Spleen (tissue), 11 donors: ENCODE measurements around the gene SLC24A3. TPM values are rescaled to one million over a fixed set of nuclear protein-coding genes. Genes with fewer than 3 reads are reported as not detected.

ENCODE experiments used
- DNase-seq: peaks from one replicate; pipeline ENCODE4 v3.0.0-alpha.2; 2020
- H3K27ac ChIP-seq, 8 donors: fragments of 200-600 bp; sonication (generic) in 7 of 8; 1 replicate in 4 of 8; 2 replicates in 4 of 8; pipeline versions ENCODE4 v1.5.0 to v1.8.0; 2016 to 2021; ENCODE audit warnings: inconsistent platforms in 4 of 8, mild to moderate bottlenecking in 4 of 8, moderate library complexity in 1 of 8
- H3K27me3 ChIP-seq, 7 donors: fragments of 200-600 bp; sonication (generic) in 6 of 7; replicated peaks in 1 of 7; 1 replicate in 4 of 7; 2 replicates in 3 of 7; pipeline versions ENCODE4 v1.5.0 to v1.8.0; 2016 to 2021; ENCODE audit warnings: inconsistent platforms in 3 of 7, mild to moderate bottlenecking in 1 of 7
- H3K36me3 ChIP-seq, 6 donors: fragments of 200-600 bp; sonication (generic) in 5 of 6; 1 replicate in 4 of 6; 2 replicates in 2 of 6; pipeline versions ENCODE4 v1.5.0 to v1.8.0; 2016 to 2021; ENCODE audit warnings: inconsistent platforms in 2 of 6
- H3K4me1 ChIP-seq, 6 donors: fragments of 200-600 bp; sonication (generic) in 5 of 6; 1 replicate in 3 of 6; 2 replicates in 3 of 6; pipeline versions ENCODE4 v1.5.0 to v1.8.0; 2016 to 2021; ENCODE audit warnings: inconsistent platforms in 3 of 6
- H3K4me3 ChIP-seq, 8 donors: fragments of 200-600 bp; sonication (generic) in 7 of 8; 1 replicate in 4 of 8; 2 replicates in 4 of 8; pipeline versions ENCODE4 v1.5.0 to v1.8.0; 2016 to 2021; ENCODE audit warnings: inconsistent platforms in 4 of 8, mild to moderate bottlenecking in 4 of 8, moderate library complexity in 2 of 8
- H3K9me3 ChIP-seq, 8 donors: fragments of 200-600 bp; sonication (generic) in 7 of 8; 1 replicate in 4 of 8; 2 replicates in 4 of 8; pipeline versions ENCODE4 v1.5.0 to v1.8.0; 2016 to 2021; ENCODE audit warnings: inconsistent platforms in 4 of 8
- CTCF ChIP-seq, 11 experiments: fragments of 200-600 bp in 7 of 11; fragments of 450-650 bp in 4 of 11; sonication (generic) in 4 of 11; IDR thresholded peaks in 8 of 11; conservative IDR thresholded peaks in 3 of 11; 1 replicate in 7 of 11; 2 replicates in 4 of 11; pipeline versions ENCODE4 v1.4.0 to v1.8.0; 2016 to 2021; ENCODE audit warnings: antibody characterized with exemption in 11 of 11, inconsistent platforms in 4 of 11, mild to moderate bottlenecking in 1 of 11
- POLR2A ChIP-seq, 3 donors: fragments of 450-650 bp; IDR thresholded peaks; one replicate each; pipeline ENCODE4 v1.5.1; 2017; ENCODE audit warnings: antibody characterized with exemption in 3 of 3, mild to moderate bottlenecking in 1 of 3
- POLR2AphosphoS5 ChIP-seq, 3 donors: sonication (generic); formaldehyde crosslinking; IDR thresholded peaks; one replicate each; pipeline ENCODE4 v1.5.1; 2017; ENCODE audit warnings: antibody characterized with exemption in 3 of 3
- WGBS, 5 donors: extraction: QIAGEN DNeasy Blood & Tissue Kit in 3 of 5; methylation state at CpG; one replicate each; pipeline versions ENCODE4 v1.1.5 to v1.1.7; 2013 to 2018; 5-methylcytosine and 5-hydroxymethylcytosine counted together
- intact Hi-C: fragments of 100-400 bp; cut with DNase I; formaldehyde crosslinking; loops from one replicate; pipeline ENCODE4 v1.15.0; 2023; ENCODE audit warnings: low total_unique reads
- polyA plus RNA-seq, 3 donors: library from polyadenylated mRNA; stranded (reverse); fragments of 200-250 nt; gene quantifications; one replicate each; pipeline ENCODE4 v1.2.1, GENCODE V29; 2013
- total RNA-seq, 7 donors: library from RNA; depleted of rRNA in 3 of 7; stranded (reverse); fragments of >200 nt in 3 of 7; fragmentation: NEBNext Ultra II Directional in 4 of 7; extraction: Animal tissue kit (Norgen Biotek cat#: 25700) in 4 of 7; gene quantifications; one replicate each; pipeline versions ENCODE4 v1.1.0 to v1.2.1, GENCODE V29; 2016 to 2021
- donor health status: healthy with polysubstance abuse.
- donor health status: DM: no; HTN: no; CAD: no; lungs with moderate emphysema.
- donor health status: DM: no; HTN: no; CAD: no.
- donor health status: Bipolar disorder and iron deficiency.
- donor health status: healthy.
- donor health status: DM: no; HTN: no; CAD: no.
- donor health status: DM: yes; HTN: yes; CAD: no.

Gene SLC24A3
- total and polyA plus RNA-seq, 10 donors: 0.37 to 3.9 (median 2.6) TPM

- Histone ChIP-seq H3K36me3 (no peaks in the 10 kb centered on the region), H3K27ac (no peak overlapping the region), H3K4me1 (no peaks in the 10 kb centered on the region), H3K27me3 (peaks cover 0 to 2% (median 0%) of the 10 kb centered on the region in 7 donors), H3K4me3 (no peak overlapping the region), H3K9me3 (no peaks in the 10 kb centered on the region)
- no peak for DNase-seq
- WGBS, 5 donors: 65 to 84% (median 74%) methylated on average over 2 of the region's 2 CpGs
- TF ChIP-seq CTCF (IDR thresholded peaks at IDR 0.05 in 8 of 11, conservative IDR thresholded peaks at IDR 0.05 in 3 of 11): no peak
- no peak for TF ChIP-seq POLR2AphosphoS5 (IDR thresholded peaks at IDR 0.05)
- TF ChIP-seq POLR2A (IDR thresholded peaks at IDR 0.05): no peak
- intact Hi-C loops: no loop called here
Measured at GRCh38 chr20:19335916-19336315, 123.5 kb downstream of the SLC24A3 start.

- no peak overlapping the region for H3K4me3 ChIP-seq
- DNase-seq: no peak
- H3K9me3 ChIP-seq: no peaks in the 10 kb centered on the region
- H3K36me3 ChIP-seq: no peaks in the 10 kb centered on the region
- H3K27me3 ChIP-seq: peaks cover 0 to 7% (median 0%) of the 10 kb centered on the region in 7 donors
- intact Hi-C loops: no loop called here
- WGBS, 5 donors: 21 to 36% (median 30%) methylated on average over 6 to 7 of the region's 7 CpGs
- no peak overlapping the region for H3K27ac ChIP-seq
- TF ChIP-seq POLR2A (IDR thresholded peaks at IDR 0.05) (no peak), POLR2AphosphoS5 (IDR thresholded peaks at IDR 0.05) (no peak), CTCF (IDR thresholded peaks at IDR 0.05 in 8 of 11, conservative IDR thresholded peaks at IDR 0.05 in 3 of 11) (no peak)
- H3K4me1 ChIP-seq: no peaks in the 10 kb centered on the region
Measured at GRCh38 chr20:19336631-19337030, 124.2 kb downstream of the SLC24A3 start.

GRCh38 chr20:19338380-19338779 lies 125.9 kb downstream of the SLC24A3 start:
- Histone ChIP-seq H3K9me3 (no peaks in the 10 kb centered on the region), H3K36me3 (no peaks in the 10 kb centered on the region), H3K27me3 (peaks cover 0 to 7% (median 0%) of the 10 kb centered on the region in 7 donors), H3K4me1 (no peaks in the 10 kb centered on the region), H3K4me3 (no peak overlapping the region), H3K27ac (no peak overlapping the region)
- TF ChIP-seq POLR2A (IDR thresholded peaks at IDR 0.05) (no peak), CTCF (IDR thresholded peaks at IDR 0.05 in 8 of 11, conservative IDR thresholded peaks at IDR 0.05 in 3 of 11) (no peak), POLR2AphosphoS5 (IDR thresholded peaks at IDR 0.05) (no peak)
- no peak for DNase-seq
- WGBS, 5 donors: 58 to 80% (median 75%) methylated on average over 3 of the region's 3 CpGs
- intact Hi-C loops: no loop called here

- intact Hi-C loops: no loop called here
- WGBS, 5 donors: 78 to 85% (median 79%) methylated on average over 6 of the region's 6 CpGs
- Histone ChIP-seq H3K36me3 (no peaks in the 10 kb centered on the region), H3K4me3 (no peak overlapping the region), H3K27ac (no peak overlapping the region), H3K9me3 (no peaks in the 10 kb centered on the region), H3K27me3 (peaks cover 0 to 7% (median 0%) of the 10 kb centered on the region in 7 donors), H3K4me1 (no peaks in the 10 kb centered on the region)
- no peak for DNase-seq
- no peak for TF ChIP-seq CTCF (IDR thresholded peaks at IDR 0.05 in 8 of 11, conservative IDR thresholded peaks at IDR 0.05 in 3 of 11)
- TF ChIP-seq POLR2AphosphoS5 (IDR thresholded peaks at IDR 0.05): no peak
- TF ChIP-seq POLR2A (IDR thresholded peaks at IDR 0.05): no peak
Measured at GRCh38 chr20:19338960-19339359, 126.5 kb downstream of the SLC24A3 start.
